Right forelimb (tissue), 1 donor: ENCODE data around the gene ABCA3.
"Not testable (repeated sequence)": the region's sequence is repeated elsewhere in the genome, so short reads cannot be mapped to it uniquely, and the experiment has no call there.

Experiments
- DNase-seq: peaks from one replicate; pipeline ENCODE4 v3.0.0-alpha.2; 2018

ABCA3 gene

GRCh38 chr16:2278956-2279800 lies 61.4 kb downstream of the ABCA3 start:
- DNase-seq, result no peak

DNA sequence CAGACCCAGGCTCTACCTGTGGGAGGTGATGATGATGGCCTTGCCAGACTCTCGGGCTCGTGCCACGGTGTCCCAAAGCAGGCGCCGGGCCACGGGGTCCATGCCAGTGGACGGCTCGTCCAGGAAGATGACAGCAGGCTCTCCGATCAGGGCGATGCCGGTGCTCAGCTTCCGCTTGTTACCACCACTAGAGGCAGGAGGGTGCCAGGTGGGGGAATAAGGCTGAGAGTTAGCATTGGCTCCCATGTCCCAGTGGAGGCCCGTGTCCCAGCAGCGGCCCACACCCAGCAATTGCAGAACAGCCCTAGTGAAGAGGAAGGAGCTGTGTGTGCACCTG lies 62.3 kb downstream of the ABCA3 start:
- no peak for DNase-seq

GRCh38 chr16:2277466-2278271 lies 62.9 kb downstream of the ABCA3 start:
- DNase-seq, result no peak

GRCh38 chr16:2276368-2277195 lies 63.9 kb downstream of the ABCA3 start:
- DNase-seq, result peak; percentile 37

- peak; percentile 36 for DNase-seq
Observed at GRCh38 chr16:2275476-2276367, 64.8 kb downstream of the ABCA3 start.

DNA sequence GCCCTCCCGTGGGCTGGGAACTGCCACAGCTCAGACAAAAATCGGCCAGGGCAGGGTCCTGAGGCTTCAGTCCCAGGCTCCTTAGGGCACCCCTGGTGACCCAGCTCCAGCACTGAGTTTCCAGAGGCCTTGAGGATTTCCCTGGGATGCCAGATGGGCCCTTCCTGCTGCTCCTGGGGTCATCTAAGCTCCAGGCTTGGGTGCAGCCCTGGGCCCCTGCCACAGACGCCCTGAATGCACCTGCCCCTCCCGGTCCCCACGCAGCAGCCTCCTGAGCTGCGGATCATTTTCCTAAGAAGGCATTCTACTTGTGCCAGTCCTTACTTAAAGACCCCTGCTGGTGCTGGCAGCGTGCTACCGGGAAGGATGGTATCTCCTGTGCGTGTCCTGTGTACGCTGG lies 66.6 kb downstream of the ABCA3 start:
- DNase-seq, result no peak

GRCh38 chr16:2273484-2273883 lies 67.0 kb downstream of the ABCA3 start:
- no peak for DNase-seq

DNA sequence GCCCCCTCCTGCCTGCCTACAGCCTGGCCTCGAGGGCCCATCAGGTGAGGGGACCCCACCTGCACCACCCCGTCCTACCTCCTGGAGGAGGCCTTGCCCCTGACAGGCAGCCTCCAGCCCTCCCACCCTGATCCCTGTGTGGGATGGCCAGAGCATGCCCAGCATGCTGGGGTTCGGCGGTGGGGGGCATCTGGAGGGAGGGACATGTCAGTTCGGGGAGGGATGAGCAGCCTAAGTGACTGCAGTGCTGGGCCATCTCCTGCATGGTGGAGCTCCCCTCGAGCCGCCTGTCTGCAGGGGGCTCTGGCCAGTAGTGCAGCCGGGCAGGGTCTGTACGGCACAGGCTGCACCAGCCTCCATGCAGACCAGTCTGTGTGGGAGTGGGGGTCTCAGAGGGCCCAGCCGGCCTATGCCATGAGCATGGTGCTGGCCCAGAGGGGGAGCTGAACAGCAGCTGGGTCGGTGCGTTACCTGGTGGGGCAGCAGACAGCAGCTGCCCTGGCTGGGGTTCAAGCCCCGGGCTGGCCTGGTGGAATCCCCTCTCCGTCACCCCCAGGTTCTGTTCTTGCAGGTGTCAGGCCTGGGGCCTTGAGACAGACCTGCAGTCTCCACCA lies 68.6 kb downstream of the ABCA3 start:
- no peak for DNase-seq

- DNase-seq, result no peak
Observed at GRCh38 chr16:2270588-2271470, 69.7 kb downstream of the ABCA3 start.

- no peak for DNase-seq
Observed at GRCh38 chr16:2270070-2270462, 70.5 kb downstream of the ABCA3 start.

DNA sequence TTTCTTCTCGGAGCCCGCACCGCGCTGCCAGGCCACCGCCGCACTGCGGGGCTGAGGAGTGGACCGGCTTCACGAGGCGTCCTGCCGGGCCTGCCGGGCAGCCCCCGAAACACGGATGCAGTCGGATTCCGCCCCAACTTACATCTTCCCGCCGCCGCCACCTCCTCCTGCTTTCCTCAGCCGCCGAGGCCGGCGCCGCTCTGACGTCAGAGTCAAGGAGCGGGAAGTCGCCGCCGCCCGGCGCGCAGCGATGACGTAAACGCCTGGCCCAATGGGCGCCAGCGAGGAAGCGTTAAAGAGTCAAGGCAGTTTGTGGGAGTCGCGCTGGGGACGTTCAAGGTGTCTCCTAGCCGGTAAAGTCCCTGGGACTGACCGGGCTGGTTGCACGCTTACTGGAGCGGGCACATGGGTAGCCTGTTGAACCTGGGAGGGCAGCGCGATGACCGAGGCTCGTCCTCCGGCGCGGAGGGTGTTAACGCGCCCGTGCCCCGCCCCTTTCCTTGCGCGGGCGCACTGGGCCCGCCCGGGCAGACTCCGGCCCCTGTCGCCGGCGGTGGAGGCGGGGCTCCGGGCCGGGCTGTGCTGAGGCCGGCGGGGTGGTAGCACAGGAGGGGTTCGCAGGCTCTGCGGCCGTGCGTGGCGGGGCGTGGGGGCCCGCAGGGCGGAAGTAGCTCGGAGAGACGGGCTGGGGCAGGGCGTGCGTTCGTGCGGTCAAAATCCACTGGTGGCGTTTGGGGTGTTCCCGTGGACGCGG lies 72.4 kb downstream of the ABCA3 start, which contains the start of gene RNPS1:
RNPS1 (minus strand) TSS at position 214 of the 754 bp plus-strand sequence. CDS start 3,483 bp downstream, outside the sequence.
- DNase-seq, result peak; percentile 100

GRCh38 chr16:2267505-2267912 lies 73.0 kb downstream of the ABCA3 start:
- not testable (repeated sequence) for DNase-seq

- not testable (repeated sequence) for DNase-seq
Observed at GRCh38 chr16:2266887-2267286, 73.6 kb downstream of the ABCA3 start.

GRCh38 chr16:2263026-2263425 lies 77.5 kb downstream of the ABCA3 start:
- not testable (repeated sequence) for DNase-seq

DNA sequence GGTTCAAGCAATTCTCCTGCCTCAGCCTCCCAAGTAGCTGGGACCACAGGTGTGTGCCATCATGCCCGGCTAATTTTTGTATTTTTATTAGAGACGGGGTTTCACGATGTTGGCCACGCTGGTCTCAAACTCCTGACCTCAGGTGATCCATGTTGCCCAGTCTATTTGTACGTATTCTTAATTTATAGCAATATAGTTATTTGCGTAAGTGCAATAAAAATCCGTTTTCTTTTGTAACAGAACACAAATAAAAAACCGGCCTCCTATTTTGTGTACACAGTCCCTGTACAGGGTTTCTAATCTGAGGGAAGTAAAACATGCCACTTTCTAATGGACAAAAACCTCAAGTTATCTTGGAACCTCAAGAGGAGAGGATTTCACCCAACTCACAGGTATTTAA lies 80.3 kb downstream of the ABCA3 start:
- DNase-seq, result no peak

DNA sequence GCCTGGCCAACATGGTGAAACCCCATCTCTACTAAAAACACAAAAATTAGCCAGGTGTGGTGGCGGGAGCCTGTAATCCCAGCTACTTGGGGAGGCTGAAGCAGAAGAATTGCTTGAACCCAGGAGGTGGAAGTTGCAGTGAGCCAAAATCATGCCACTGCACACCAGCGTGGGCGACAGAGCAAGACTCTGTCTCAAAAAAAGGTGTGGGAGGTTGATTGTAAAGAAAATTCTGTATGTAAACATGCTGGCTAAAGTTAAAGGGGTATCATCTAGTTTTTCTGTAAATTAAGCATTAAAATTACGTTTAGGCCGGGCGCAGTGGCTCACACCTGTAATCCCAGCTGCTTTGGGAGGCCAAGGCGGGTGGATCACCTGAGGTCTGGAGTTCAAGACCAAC lies 82.0 kb downstream of the ABCA3 start:
- DNase-seq, result not testable (repeated sequence)

DNA sequence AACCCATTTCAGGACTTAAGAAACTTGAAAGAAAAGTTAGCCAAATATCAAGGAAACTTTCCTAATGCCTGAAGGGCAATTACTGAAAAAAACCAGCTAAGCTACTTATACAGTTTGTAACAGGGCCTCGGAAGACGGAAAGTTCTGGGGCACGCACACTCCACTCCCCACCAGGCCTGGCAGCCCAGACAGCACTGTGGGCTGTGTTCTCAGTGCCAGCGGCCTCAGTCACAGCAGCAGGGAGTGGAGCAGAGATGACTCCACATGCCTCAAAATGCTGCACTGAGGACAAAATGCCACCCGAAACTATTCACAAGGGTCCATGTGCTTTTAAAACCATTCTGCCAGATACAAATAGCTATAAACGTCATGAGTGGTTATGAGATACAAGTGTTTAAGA lies 82.8 kb downstream of the ABCA3 start:
- no peak for DNase-seq

GRCh38 chr16:2256531-2257140 lies 83.9 kb downstream of the ABCA3 start:
- DNase-seq, result no peak

DNA sequence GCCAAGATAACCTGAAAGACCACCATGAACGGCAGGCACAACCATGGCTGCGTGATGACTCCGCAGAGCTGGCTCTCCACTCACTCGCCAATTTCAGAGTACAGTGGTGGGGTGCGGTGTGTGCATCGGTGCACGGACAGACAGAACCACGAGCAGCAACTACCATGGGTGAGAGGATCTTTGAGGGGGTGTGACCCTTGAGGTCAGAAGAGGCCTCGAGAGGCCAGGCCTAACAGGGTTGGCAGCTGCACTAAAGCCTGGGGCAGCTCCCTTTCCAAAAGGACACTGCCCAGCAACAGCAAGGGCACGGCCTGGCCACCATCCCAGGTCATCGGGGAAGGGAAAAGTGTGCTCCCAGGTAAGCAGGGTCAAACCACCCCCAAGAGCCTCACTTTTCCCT lies 87.2 kb downstream of the ABCA3 start:
- no peak for DNase-seq
